H1 (cell line): ENCODE results near the gene TAF3. TPM values are rescaled to one million over a fixed set of nuclear protein-coding genes. Genes with fewer than 3 reads are reported as not detected.

Source experiments
- CTCF ChIA-PET: fragments of 300-600 bp; sonication (Branson Sonifier 250); formaldehyde crosslinking; loops from one replicate; lab custom pipeline; 2021; ENCODE audit not compliant: partially characterized antibody; lab: Charles Lee
- POLR2A ChIA-PET: fragments of 300-600 bp; sonication (Branson Sonifier 250); formaldehyde crosslinking; loops from one replicate; lab custom pipeline; 2021; ENCODE audit warnings: inconsistent platforms; ENCODE audit not compliant: partially characterized antibody; lab: Charles Lee
- DNase-seq, 2 experiments: peaks; one replicate each; pipeline versions ENCODE4 v3.0.0 to v3.0.0-alpha.2; 2010 to 2022; ENCODE audit warnings: low spot score in 2 of 2, low read depth in 1 of 2, mixed read lengths in 1 of 2
- FAIRE-seq: peaks from 2 replicates; lab custom pipeline; 2011; peaks lifted over from hg19 to GRCh38; lab: Jason Lieb, UNC
- H2AFZ ChIP-seq: 2 replicates; pipeline ENCODE4 v1.8.1; 2012; ENCODE audit warnings: low read length, inconsistent platforms
- H2AK5ac ChIP-seq: 2 replicates; pipeline ENCODE4 v1.6.1; 2013; ENCODE audit warnings: low read depth, low read length
- H2BK120ac ChIP-seq: replicated peaks from 2 replicates; pipeline ENCODE3; 2013; ENCODE audit warnings: low read depth, low read length, inconsistent platforms
- H2BK12ac ChIP-seq: 2 replicates; pipeline ENCODE4 v1.6.1; 2013; ENCODE audit warnings: low read depth, low read length
- H2BK15ac ChIP-seq: 2 replicates; pipeline ENCODE4 v1.6.1; 2013; ENCODE audit warnings: low read length
- H2BK20ac ChIP-seq: 2 replicates; pipeline ENCODE4 v1.6.1; 2013; ENCODE audit warnings: low read length
- H2BK5ac ChIP-seq: 2 replicates; pipeline ENCODE4 v1.6.1; 2013; ENCODE audit warnings: low read depth, low read length
- H3K14ac ChIP-seq: 2 replicates; pipeline ENCODE4 v1.6.1; 2013; ENCODE audit warnings: inconsistent platforms; ENCODE audit not compliant: insufficient read length
- H3K18ac ChIP-seq: 2 replicates; pipeline ENCODE4 v1.6.1; 2013; ENCODE audit warnings: low read length; ENCODE audit errors: extremely low read depth
- H3K23ac ChIP-seq: 2 replicates; pipeline ENCODE4 v1.6.1; 2013; ENCODE audit warnings: inconsistent platforms; ENCODE audit not compliant: insufficient read length
- H3K23me2 ChIP-seq: 2 replicates; pipeline ENCODE4 v1.6.1; 2013; ENCODE audit warnings: low read depth, low read length
- H3K27ac ChIP-seq: 2 replicates; pipeline ENCODE4 v1.6.1; 2011; ENCODE audit warnings: low read depth, low read length, inconsistent platforms
- H3K27me3 ChIP-seq, 4 experiments: replicated peaks in 1 of 4; 1 replicate in 1 of 4; 2 replicates in 3 of 4; pipeline versions ENCODE4 v1.6.1 to v1.8.1; 2011 to 2013; ENCODE audit warnings: low read length in 3 of 4, mild to moderate bottlenecking in 3 of 4, inconsistent platforms in 2 of 4, mixed read lengths in 2 of 4, moderate library complexity in 1 of 4; ENCODE audit not compliant: control insufficient read depth in 3 of 4, insufficient read depth in 3 of 4; ENCODE audit errors: extremely low read depth in 1 of 4
- H3K36me3 ChIP-seq, 4 experiments: 2 replicates each; pipeline versions ENCODE4 v1.6.1 to v1.8.1; 2011 to 2013; ENCODE audit warnings: mild to moderate bottlenecking in 4 of 4, low read length in 3 of 4, moderate library complexity in 2 of 4, control low read depth in 1 of 4, inconsistent platforms in 1 of 4; ENCODE audit not compliant: insufficient read depth in 4 of 4, control insufficient read depth in 2 of 4
- H3K4ac ChIP-seq: replicated peaks from 2 replicates; pipeline ENCODE3; 2013; ENCODE audit warnings: low read length, low read depth, mixed read lengths, inconsistent platforms; ENCODE audit not compliant: insufficient read length
- H3K4me1 ChIP-seq, 4 experiments: replicated peaks in 1 of 4; 1 replicate in 1 of 4; 2 replicates in 3 of 4; pipeline versions ENCODE4 v1.6.1 to v1.8.1; 2011 to 2013; ENCODE audit warnings: low read length in 3 of 4, inconsistent platforms in 2 of 4, mixed read lengths in 1 of 4; ENCODE audit not compliant: insufficient read depth in 4 of 4, control insufficient read depth in 3 of 4
- H3K4me2 ChIP-seq, 2 experiments: 2 replicates each; pipeline versions ENCODE4 v1.6.1 to v1.8.1; 2011 to 2013; ENCODE audit warnings: low read depth in 2 of 2, low read length in 2 of 2, control low read depth in 1 of 2, inconsistent platforms in 1 of 2, mild to moderate bottlenecking in 1 of 2; ENCODE audit not compliant: insufficient read depth in 1 of 2
- H3K4me3 ChIP-seq, 4 experiments: fragments of 200-600, 300-600 bp in 1 of 4; sonication (generic), shearing (Covaris generic), sonication (Bioruptor Twin) in 1 of 4; 2 replicates each; pipeline versions ENCODE4 v1.5.1 to v1.8.1; 2011 to 2016; ENCODE audit warnings: low read length in 4 of 4, low read depth in 3 of 4, control low read depth in 2 of 4, inconsistent platforms in 2 of 4, mild to moderate bottlenecking in 2 of 4, mixed read lengths in 1 of 4, moderate library complexity in 1 of 4; ENCODE audit not compliant: insufficient read depth in 2 of 4; ENCODE audit errors: extremely low read depth in 1 of 4
- H3K56ac ChIP-seq: replicated peaks from 2 replicates; pipeline ENCODE3; 2013; ENCODE audit warnings: low read depth, mild to moderate bottlenecking, mixed read lengths, low read length, inconsistent platforms; ENCODE audit not compliant: insufficient read length
- H3K79me1 ChIP-seq: 2 replicates; pipeline ENCODE4 v1.6.1; 2013; ENCODE audit warnings: low read depth, low read length, control low read depth
- H3K79me2 ChIP-seq, 2 experiments: 2 replicates each; pipeline versions ENCODE4 v1.6.1 to v1.8.1; 2012 to 2013; ENCODE audit warnings: low read length in 2 of 2, mild to moderate bottlenecking in 2 of 2, inconsistent platforms in 1 of 2; ENCODE audit not compliant: insufficient read depth in 2 of 2, control insufficient read depth in 1 of 2
- H3K9ac ChIP-seq, 4 experiments: replicated peaks in 1 of 4; 1 replicate in 1 of 4; 2 replicates in 3 of 4; pipeline versions ENCODE4 v1.6.1 to v1.8.1; 2011 to 2013; ENCODE audit warnings: low read depth in 3 of 4, low read length in 3 of 4, control low read depth in 2 of 4, mild to moderate bottlenecking in 2 of 4, moderate library complexity in 2 of 4, inconsistent platforms in 1 of 4; ENCODE audit errors: extremely low read depth in 1 of 4
- H3K9me3 ChIP-seq, 2 experiments: 2 replicates each; pipeline versions ENCODE4 v1.6.1 to v1.8.1; 2012 to 2013; ENCODE audit warnings: mild to moderate bottlenecking in 2 of 2, moderate library complexity in 2 of 2, control low read depth in 1 of 2, inconsistent platforms in 1 of 2, low read depth in 1 of 2, low read length in 1 of 2, mixed read lengths in 1 of 2; ENCODE audit not compliant: insufficient read depth in 2 of 2
- H4K20me1 ChIP-seq, 2 experiments: replicated peaks in 1 of 2; 2 replicates each; pipeline versions ENCODE3 to v1.8.1; 2011 to 2013; ENCODE audit warnings: inconsistent platforms in 2 of 2, low read length in 2 of 2, mild to moderate bottlenecking in 1 of 2; ENCODE audit not compliant: insufficient read depth in 2 of 2, control insufficient read depth in 1 of 2
- H4K5ac ChIP-seq: 2 replicates; pipeline ENCODE4 v1.6.1; 2013; ENCODE audit warnings: low read length, low read depth, mixed read lengths, inconsistent platforms; ENCODE audit not compliant: insufficient read length
- H4K8ac ChIP-seq: 2 replicates; pipeline ENCODE4 v1.8.0; 2013; ENCODE audit warnings: mild to moderate bottlenecking, moderate library complexity, low read length, inconsistent platforms; ENCODE audit not compliant: insufficient read depth; ENCODE audit errors: extremely low read depth
- H4K91ac ChIP-seq: replicated peaks from 2 replicates; pipeline ENCODE3; 2013; ENCODE audit warnings: low read length, mixed read lengths, inconsistent platforms; ENCODE audit not compliant: insufficient read length
- RAD21 ChIP-seq, 2 experiments: IDR thresholded peaks in 1 of 2; conservative IDR thresholded peaks in 1 of 2; 2 replicates each; pipeline ENCODE4 v1.6.1; 2011; ENCODE audit warnings: low read depth in 2 of 2, low read length in 2 of 2, improper control_type of control experiment in 1 of 2, inconsistent platforms in 1 of 2, mild to moderate bottlenecking in 1 of 2, moderate library complexity in 1 of 2
- SP1 ChIP-seq: IDR thresholded peaks from 2 replicates; pipeline ENCODE4 v1.6.1; 2011; ENCODE audit warnings: low read depth, low read length
- WGBS, 2 experiments: shearing (Covaris generic) in 1 of 2; methylation state at CpG; one replicate each; pipeline versions ENCODE4 v1.1.6 to v1.1.7; 2013 to 2015; ENCODE audit warnings: low lambda C conversion rate in 2 of 2, mixed read lengths in 2 of 2, inconsistent platforms in 1 of 2, low coverage in 1 of 2, missing lambda C conversion rate in 1 of 2; ENCODE audit not compliant: insufficient replicate concordance in 2 of 2, insufficient coverage in 1 of 2, insufficient read length in 1 of 2; ENCODE audit errors: extremely low coverage in 1 of 2, missing lambda C conversion rate in 1 of 2; 5-methylcytosine and 5-hydroxymethylcytosine counted together
- polyA plus RNA-seq, 7 experiments: library from polyadenylated mRNA; depleted of rRNA in 3 of 7; stranded (reverse) in 5 of 7; unstranded in 2 of 7; fragments of >200 nt in 5 of 7; fragments of 200-250 nt in 2 of 7; gene quantifications; 1 replicate in 5 of 7; 2 replicates in 1 of 7; 4 replicates in 1 of 7; pipeline versions ENCODE4 v1.2.1 to v1.2.3, GENCODE V29; 2011 to 2013; ENCODE audit warnings: missing spikeins in 2 of 7, mixed read lengths in 2 of 7
- total RNA-seq: library from RNA; stranded (reverse); fragmentation: NEBNext Ultra II Directional; extraction: Animal tissue kit (Norgen Biotek cat#: 25700); gene quantifications from 2 replicates; pipeline ENCODE4 v1.2.1, GENCODE V29; 2021

TAF3 gene
- total and polyA plus RNA-seq, 2 of the 8 experiments (the other 6 are each of a cell fraction or from before 2014, with no cell fraction given): 1.5 to 11.2 TPM

GRCh38 chr10:8026349-8027259, 208.3 kb downstream of the TAF3 start:
- H2AFZ ChIP-seq: 0 out of 2 replicates have a peak overlapping the region, but pooled peaks have one; percentile 4
- no peak overlapping the region for H2BK120ac ChIP-seq
- H3K56ac ChIP-seq: no peak overlapping the region
- no peaks in the 10 kb centered on the region for H3K23me2 ChIP-seq
- H4K8ac ChIP-seq: no peak overlapping the region
- peaks cover 0 to 6% (median 2%) of the 10 kb centered on the region in 4 experiments; a peak in 4 of 7 replicates for H3K27me3 ChIP-seq
- H3K27ac ChIP-seq: no peak overlapping the region
- no peak overlapping the region for H3K14ac ChIP-seq
- CTCF ChIA-PET: interaction anchor here (0.9 to 1.1 kb wide), 3 partner anchors 55 to 1276 kb away, joined by 3 to 4 read pairs (median 3); no protein-coding TSS in a partner anchor
- H2BK12ac ChIP-seq: no peak overlapping the region
- H4K5ac ChIP-seq: no peak overlapping the region
- no peak overlapping the region for H3K4me3 ChIP-seq
- H2BK20ac ChIP-seq: no peak overlapping the region
- no peaks in the 10 kb centered on the region for H3K79me1 ChIP-seq
- H2BK15ac ChIP-seq: no peak overlapping the region
- H3K36me3 ChIP-seq: no peaks in the 10 kb centered on the region
- no peak overlapping the region for H3K23ac ChIP-seq
- H3K4me1 ChIP-seq: no peaks in the 10 kb centered on the region
- WGBS, 2 experiments: 81% methylated on average over 17 of the region's 17 CpGs; no CpG with 5 or more reads in 1 of the 2 experiments
- POLR2A ChIA-PET: no interaction called here
- H4K91ac ChIP-seq: no peak overlapping the region
- no peak overlapping the region for H3K18ac ChIP-seq
- no peak for FAIRE-seq
- no peak overlapping the region for H2BK5ac ChIP-seq
- H3K9ac ChIP-seq: no peak overlapping the region
- no peak overlapping the region for H3K4ac ChIP-seq
- TF ChIP-seq SP1: no peak
- TF ChIP-seq RAD21 (IDR thresholded peaks at IDR 0.05 in 1 of 2, conservative IDR thresholded peaks at IDR 0.05 in 1 of 2; ENCODE audit: low read depth in 2 of 2, low read length in 2 of 2): 0 out of 4 replicates have a peak, but pooled peaks of 1 of the 2 experiments have one; percentile 5
- TF ChIP-seq, all 59 proteins: peak for 1
- H4K20me1 ChIP-seq: no peaks in the 10 kb centered on the region
- DNase-seq: no peak
- H3K9me3 ChIP-seq: no peaks in the 10 kb centered on the region
- H3K4me2 ChIP-seq: no peak overlapping the region
- no peak overlapping the region for H2AK5ac ChIP-seq
- no peaks in the 10 kb centered on the region for H3K79me2 ChIP-seq
